ENCODE measurements around the gene FAM219B.
"Not testable (repeated sequence)": the region's sequence is repeated elsewhere in the genome, so short reads cannot be mapped to it uniquely, and the experiment has no call there.

DNA sequence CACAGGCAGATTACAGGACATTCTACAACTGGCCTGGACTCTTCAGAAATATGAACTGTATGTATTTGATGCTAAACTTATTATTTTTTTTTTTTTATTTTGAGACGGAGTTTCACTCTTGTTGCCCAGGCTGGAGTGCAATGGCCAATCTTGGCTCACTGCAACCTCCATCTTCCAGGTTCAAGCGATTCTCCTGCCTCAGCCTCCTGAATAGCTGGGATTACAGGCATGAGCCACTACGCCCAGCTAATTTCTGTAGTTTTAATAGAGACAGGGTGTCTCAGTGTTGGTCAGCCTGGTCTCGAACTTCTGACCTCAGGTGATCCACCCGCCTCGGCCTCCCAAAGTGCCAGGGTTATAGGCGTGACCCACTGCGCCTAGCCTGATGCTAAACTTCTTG is 7.1 kb upstream of the FAM219B start:
- TF ChIP-seq YY1 (IDR thresholded peaks at IDR 0.05); SP1 (IDR thresholded peaks at IDR 0.05); TAF1 (conservative IDR thresholded peaks at IDR 0.05); RXRA (IDR thresholded peaks at IDR 0.05); HNF4A (conservative IDR thresholded peaks at IDR 0.05): not testable (repeated sequence)
- TF ChIP-seq, protein P1, sequence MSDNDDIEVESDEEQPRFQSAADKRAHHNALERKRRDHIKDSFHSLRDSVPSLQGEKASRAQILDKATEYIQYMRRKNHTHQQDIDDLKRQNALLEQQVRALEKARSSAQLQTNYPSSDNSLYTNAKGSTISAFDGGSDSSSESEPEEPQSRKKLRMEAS (IDR thresholded peaks at IDR 0.05), result not testable (repeated sequence)
- TF ChIP-seq, protein P2, sequence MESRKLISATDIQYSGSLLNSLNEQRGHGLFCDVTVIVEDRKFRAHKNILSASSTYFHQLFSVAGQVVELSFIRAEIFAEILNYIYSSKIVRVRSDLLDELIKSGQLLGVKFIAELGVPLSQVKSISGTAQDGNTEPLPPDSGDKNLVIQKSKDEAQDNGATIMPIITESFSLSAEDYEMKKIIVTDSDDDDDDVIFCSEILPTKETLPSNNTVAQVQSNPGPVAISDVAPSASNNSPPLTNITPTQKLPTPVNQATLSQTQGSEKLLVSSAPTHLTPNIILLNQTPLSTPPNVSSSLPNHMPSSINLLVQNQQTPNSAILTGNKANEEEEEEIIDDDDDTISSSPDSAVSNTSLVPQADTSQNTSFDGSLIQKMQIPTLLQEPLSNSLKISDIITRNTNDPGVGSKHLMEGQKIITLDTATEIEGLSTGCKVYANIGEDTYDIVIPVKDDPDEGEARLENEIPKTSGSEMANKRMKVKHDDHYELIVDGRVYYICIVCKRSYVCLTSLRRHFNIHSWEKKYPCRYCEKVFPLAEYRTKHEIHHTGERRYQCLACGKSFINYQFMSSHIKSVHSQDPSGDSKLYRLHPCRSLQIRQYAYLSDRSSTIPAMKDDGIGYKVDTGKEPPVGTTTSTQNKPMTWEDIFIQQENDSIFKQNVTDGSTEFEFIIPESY (IDR thresholded peaks at IDR 0.05), result not testable (repeated sequence)
- TF ChIP-seq, protein P3, sequence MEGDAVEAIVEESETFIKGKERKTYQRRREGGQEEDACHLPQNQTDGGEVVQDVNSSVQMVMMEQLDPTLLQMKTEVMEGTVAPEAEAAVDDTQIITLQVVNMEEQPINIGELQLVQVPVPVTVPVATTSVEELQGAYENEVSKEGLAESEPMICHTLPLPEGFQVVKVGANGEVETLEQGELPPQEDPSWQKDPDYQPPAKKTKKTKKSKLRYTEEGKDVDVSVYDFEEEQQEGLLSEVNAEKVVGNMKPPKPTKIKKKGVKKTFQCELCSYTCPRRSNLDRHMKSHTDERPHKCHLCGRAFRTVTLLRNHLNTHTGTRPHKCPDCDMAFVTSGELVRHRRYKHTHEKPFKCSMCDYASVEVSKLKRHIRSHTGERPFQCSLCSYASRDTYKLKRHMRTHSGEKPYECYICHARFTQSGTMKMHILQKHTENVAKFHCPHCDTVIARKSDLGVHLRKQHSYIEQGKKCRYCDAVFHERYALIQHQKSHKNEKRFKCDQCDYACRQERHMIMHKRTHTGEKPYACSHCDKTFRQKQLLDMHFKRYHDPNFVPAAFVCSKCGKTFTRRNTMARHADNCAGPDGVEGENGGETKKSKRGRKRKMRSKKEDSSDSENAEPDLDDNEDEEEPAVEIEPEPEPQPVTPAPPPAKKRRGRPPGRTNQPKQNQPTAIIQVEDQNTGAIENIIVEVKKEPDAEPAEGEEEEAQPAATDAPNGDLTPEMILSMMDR (IDR thresholded peaks at IDR 0.05; ENCODE audit: low read depth, low read length, missing input control), result not testable (repeated sequence)
- TF ChIP-seq, protein P4, sequence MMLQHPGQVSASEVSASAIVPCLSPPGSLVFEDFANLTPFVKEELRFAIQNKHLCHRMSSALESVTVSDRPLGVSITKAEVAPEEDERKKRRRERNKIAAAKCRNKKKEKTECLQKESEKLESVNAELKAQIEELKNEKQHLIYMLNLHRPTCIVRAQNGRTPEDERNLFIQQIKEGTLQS (IDR thresholded peaks at IDR 0.05), result not testable (repeated sequence)

All from liver (tissue), 3 donors.